Spleen (tissue), 11 donors: ENCODE data around the gene FAM171A1. TPM values are rescaled to one million over a fixed set of nuclear protein-coding genes. Genes with fewer than 3 reads are reported as not detected.
A peak's percentile ranks its signal among the peaks of the same experiment; 100 is the strongest.

ENCODE experiments used
- DNase-seq: peaks from one replicate; pipeline ENCODE4 v3.0.0-alpha.2; 2020
- H3K27ac ChIP-seq, 8 donors: fragments of 200-600 bp; sonication (generic) in 7 of 8; 1 replicate in 4 of 8; 2 replicates in 4 of 8; pipeline versions ENCODE4 v1.5.0 to v1.8.0; 2016 to 2021; ENCODE audit warnings: inconsistent platforms in 4 of 8, mild to moderate bottlenecking in 4 of 8, moderate library complexity in 1 of 8
- H3K27me3 ChIP-seq, 7 donors: fragments of 200-600 bp; sonication (generic) in 6 of 7; replicated peaks in 1 of 7; 1 replicate in 4 of 7; 2 replicates in 3 of 7; pipeline versions ENCODE4 v1.5.0 to v1.8.0; 2016 to 2021; ENCODE audit warnings: inconsistent platforms in 3 of 7, mild to moderate bottlenecking in 1 of 7
- H3K36me3 ChIP-seq, 6 donors: fragments of 200-600 bp; sonication (generic) in 5 of 6; 1 replicate in 4 of 6; 2 replicates in 2 of 6; pipeline versions ENCODE4 v1.5.0 to v1.8.0; 2016 to 2021; ENCODE audit warnings: inconsistent platforms in 2 of 6
- H3K4me1 ChIP-seq, 6 donors: fragments of 200-600 bp; sonication (generic) in 5 of 6; 1 replicate in 3 of 6; 2 replicates in 3 of 6; pipeline versions ENCODE4 v1.5.0 to v1.8.0; 2016 to 2021; ENCODE audit warnings: inconsistent platforms in 3 of 6
- H3K4me3 ChIP-seq, 8 donors: fragments of 200-600 bp; sonication (generic) in 7 of 8; 1 replicate in 4 of 8; 2 replicates in 4 of 8; pipeline versions ENCODE4 v1.5.0 to v1.8.0; 2016 to 2021; ENCODE audit warnings: inconsistent platforms in 4 of 8, mild to moderate bottlenecking in 4 of 8, moderate library complexity in 2 of 8
- H3K9me3 ChIP-seq, 8 donors: fragments of 200-600 bp; sonication (generic) in 7 of 8; 1 replicate in 4 of 8; 2 replicates in 4 of 8; pipeline versions ENCODE4 v1.5.0 to v1.8.0; 2016 to 2021; ENCODE audit warnings: inconsistent platforms in 4 of 8
- CTCF ChIP-seq, 11 experiments: fragments of 200-600 bp in 7 of 11; fragments of 450-650 bp in 4 of 11; sonication (generic) in 4 of 11; IDR thresholded peaks in 8 of 11; conservative IDR thresholded peaks in 3 of 11; 1 replicate in 7 of 11; 2 replicates in 4 of 11; pipeline versions ENCODE4 v1.4.0 to v1.8.0; 2016 to 2021; ENCODE audit warnings: antibody characterized with exemption in 11 of 11, inconsistent platforms in 4 of 11, mild to moderate bottlenecking in 1 of 11
- POLR2A ChIP-seq, 3 donors: fragments of 450-650 bp; IDR thresholded peaks; one replicate each; pipeline ENCODE4 v1.5.1; 2017; ENCODE audit warnings: antibody characterized with exemption in 3 of 3, mild to moderate bottlenecking in 1 of 3
- POLR2AphosphoS5 ChIP-seq, 3 donors: sonication (generic); formaldehyde crosslinking; IDR thresholded peaks; one replicate each; pipeline ENCODE4 v1.5.1; 2017; ENCODE audit warnings: antibody characterized with exemption in 3 of 3
- WGBS, 5 donors: extraction: QIAGEN DNeasy Blood & Tissue Kit in 3 of 5; methylation state at CpG; one replicate each; pipeline versions ENCODE4 v1.1.5 to v1.1.7; 2013 to 2018; 5-methylcytosine and 5-hydroxymethylcytosine counted together
- intact Hi-C: fragments of 100-400 bp; cut with DNase I; formaldehyde crosslinking; loops from one replicate; pipeline ENCODE4 v1.15.0; 2023; ENCODE audit warnings: low total_unique reads
- polyA plus RNA-seq, 3 donors: library from polyadenylated mRNA; stranded (reverse); fragments of 200-250 nt; gene quantifications; one replicate each; pipeline ENCODE4 v1.2.1, GENCODE V29; 2013
- total RNA-seq, 7 donors: library from RNA; depleted of rRNA in 3 of 7; stranded (reverse); fragments of >200 nt in 3 of 7; fragmentation: NEBNext Ultra II Directional in 4 of 7; extraction: Animal tissue kit (Norgen Biotek cat#: 25700) in 4 of 7; gene quantifications; one replicate each; pipeline versions ENCODE4 v1.1.0 to v1.2.1, GENCODE V29; 2016 to 2021
- donor health status: healthy with polysubstance abuse.
- donor health status: DM: no; HTN: no; CAD: no; lungs with moderate emphysema.
- donor health status: DM: no; HTN: no; CAD: no.
- donor health status: Bipolar disorder and iron deficiency.
- donor health status: healthy.
- donor health status: DM: no; HTN: no; CAD: no.
- donor health status: DM: yes; HTN: yes; CAD: no.

The FAM171A1 gene
- total and polyA plus RNA-seq, 10 donors: 3.5 to 34.0 (median 19.6) TPM

GRCh38 chr10:15267496-15267895 lies 103.6 kb downstream of the FAM171A1 start:
- TF ChIP-seq POLR2A (IDR thresholded peaks at IDR 0.05) (no peak), CTCF (IDR thresholded peaks at IDR 0.05 in 8 of 11, conservative IDR thresholded peaks at IDR 0.05 in 3 of 11) (no peak), POLR2AphosphoS5 (IDR thresholded peaks at IDR 0.05) (no peak)
- intact Hi-C loops: no loop called here

GRCh38 chr10:15266117-15266516 lies 105.0 kb downstream of the FAM171A1 start:
- Histone ChIP-seq H3K4me1 (no peaks in the 10 kb centered on the region), H3K27ac (no peak overlapping the region), H3K4me3 (no peak overlapping the region), H3K9me3 (peaks cover 0 to 17% (median 6%) of the 10 kb centered on the region in 8 donors), H3K36me3 (peaks cover 0 to 8% (median 0%) of the 10 kb centered on the region in 6 donors), H3K27me3 (peaks cover 0 to 5% (median 0%) of the 10 kb centered on the region in 7 donors)
- TF ChIP-seq POLR2AphosphoS5 (IDR thresholded peaks at IDR 0.05) (no peak), POLR2A (IDR thresholded peaks at IDR 0.05) (no peak), CTCF (IDR thresholded peaks at IDR 0.05 in 8 of 11, conservative IDR thresholded peaks at IDR 0.05 in 3 of 11) (no peak)
- intact Hi-C loops: no loop called here
- WGBS, 5 donors: 82 to 97% (median 87%) methylated on average over 5 of the region's 5 CpGs
- peak; percentile 45 for DNase-seq

More at GRCh38 chr10:15267496-15267895, 103.6 kb downstream of the FAM171A1 start:
- WGBS, 5 donors: 82 to 87% (median 84%) methylated on average over 10 of the region's 10 CpGs
- Histone ChIP-seq H3K4me1 (no peaks in the 10 kb centered on the region), H3K4me3 (no peak overlapping the region), H3K27ac (no peak overlapping the region), H3K36me3 (peaks cover 0 to 8% (median 0%) of the 10 kb centered on the region in 6 donors), H3K27me3 (peaks cover 0 to 5% (median 0%) of the 10 kb centered on the region in 7 donors), H3K9me3 (peaks cover 0 to 17% (median 6%) of the 10 kb centered on the region in 8 donors)
- peak; percentile 22 for DNase-seq

- Histone ChIP-seq H3K27me3 (peaks cover 0 to 5% (median 0%) of the 10 kb centered on the region in 7 donors), H3K4me3 (no peak overlapping the region), H3K9me3 (peaks cover 0 to 17% (median 6%) of the 10 kb centered on the region in 8 donors), H3K27ac (no peak overlapping the region), H3K4me1 (no peaks in the 10 kb centered on the region), H3K36me3 (peaks cover 0 to 8% (median 0%) of the 10 kb centered on the region in 6 donors)
- intact Hi-C loops: no loop called here
- WGBS, 5 donors: 87 to 98% (median 94%) methylated on average over 2 of the region's 2 CpGs
- DNase-seq: no peak
- no peak for TF ChIP-seq POLR2A (IDR thresholded peaks at IDR 0.05)
- TF ChIP-seq CTCF (IDR thresholded peaks at IDR 0.05 in 8 of 11, conservative IDR thresholded peaks at IDR 0.05 in 3 of 11): no peak
- no peak for TF ChIP-seq POLR2AphosphoS5 (IDR thresholded peaks at IDR 0.05)
Measured at GRCh38 chr10:15265558-15265957, 105.5 kb downstream of the FAM171A1 start.

GRCh38 chr10:15265056-15265455 lies 106.0 kb downstream of the FAM171A1 start:
- intact Hi-C loops: no loop called here
- Histone ChIP-seq H3K27ac (no peak overlapping the region), H3K27me3 (peaks cover 0 to 5% (median 0%) of the 10 kb centered on the region in 7 donors), H3K36me3 (peaks cover 0 to 7% (median 0%) of the 10 kb centered on the region in 6 donors), H3K4me3 (no peak overlapping the region), H3K9me3 (peaks cover 0 to 13% (median 3%) of the 10 kb centered on the region in 8 donors), H3K4me1 (no peaks in the 10 kb centered on the region)
- TF ChIP-seq CTCF (IDR thresholded peaks at IDR 0.05 in 8 of 11, conservative IDR thresholded peaks at IDR 0.05 in 3 of 11) (no peak), POLR2AphosphoS5 (IDR thresholded peaks at IDR 0.05) (no peak), POLR2A (IDR thresholded peaks at IDR 0.05) (no peak)
- WGBS, 5 donors: 87 to 92% (median 88%) methylated on average over 7 of the region's 7 CpGs
- no peak for DNase-seq
